Fibroblast of villous mesenchyme (primary cell): Measurements from ENCODE around the gene SMURF2. TPM values are rescaled to one million over a fixed set of nuclear protein-coding genes. Genes with fewer than 3 reads are reported as not detected.

Source experiments
- DNase-seq: peaks from one replicate; pipeline ENCODE4 v3.0.0-alpha.2; 2010; ENCODE audit warnings: low read depth
- H3K4me3 ChIP-seq: 2 replicates; pipeline ENCODE4 v1.5.1; 2011; ENCODE audit warnings: low read depth, mild to moderate bottlenecking, low read length
- total RNA-seq: library from RNA; depleted of rRNA; stranded (reverse); fragments of >200 nt; gene quantifications from 2 replicates; pipeline ENCODE4 v1.2.3, GENCODE V29; 2012
- TF ChIP-seq, protein P1 (sequence below): IDR thresholded peaks from 2 replicates; pipeline ENCODE4 v1.5.1; 2012; ENCODE audit warnings: low read depth, mild to moderate bottlenecking, low read length; ENCODE audit not compliant: insufficient read depth

The SMURF2 gene
- total RNA-seq, 1 donor = 188 TPM

DNA sequence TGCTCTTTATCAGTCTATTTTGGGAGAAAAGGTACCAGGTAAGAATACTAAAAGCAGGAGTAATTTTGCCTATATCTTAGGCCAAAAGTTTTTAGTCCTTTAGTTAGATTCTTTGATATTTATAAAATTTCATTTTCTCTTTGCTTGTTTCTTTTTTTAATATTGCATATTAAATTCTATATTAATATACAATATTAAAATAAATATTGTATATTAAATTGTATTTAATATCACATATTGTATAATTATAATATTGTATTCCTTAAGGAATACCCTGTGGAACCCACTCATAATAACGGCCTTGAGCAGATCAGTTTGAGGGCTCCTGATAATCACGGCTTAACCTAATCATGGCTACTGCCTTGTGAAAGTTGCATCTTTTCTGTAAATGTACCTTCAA, 153.4 kb downstream of the SMURF2 start:
- TF ChIP-seq, protein P1, sequence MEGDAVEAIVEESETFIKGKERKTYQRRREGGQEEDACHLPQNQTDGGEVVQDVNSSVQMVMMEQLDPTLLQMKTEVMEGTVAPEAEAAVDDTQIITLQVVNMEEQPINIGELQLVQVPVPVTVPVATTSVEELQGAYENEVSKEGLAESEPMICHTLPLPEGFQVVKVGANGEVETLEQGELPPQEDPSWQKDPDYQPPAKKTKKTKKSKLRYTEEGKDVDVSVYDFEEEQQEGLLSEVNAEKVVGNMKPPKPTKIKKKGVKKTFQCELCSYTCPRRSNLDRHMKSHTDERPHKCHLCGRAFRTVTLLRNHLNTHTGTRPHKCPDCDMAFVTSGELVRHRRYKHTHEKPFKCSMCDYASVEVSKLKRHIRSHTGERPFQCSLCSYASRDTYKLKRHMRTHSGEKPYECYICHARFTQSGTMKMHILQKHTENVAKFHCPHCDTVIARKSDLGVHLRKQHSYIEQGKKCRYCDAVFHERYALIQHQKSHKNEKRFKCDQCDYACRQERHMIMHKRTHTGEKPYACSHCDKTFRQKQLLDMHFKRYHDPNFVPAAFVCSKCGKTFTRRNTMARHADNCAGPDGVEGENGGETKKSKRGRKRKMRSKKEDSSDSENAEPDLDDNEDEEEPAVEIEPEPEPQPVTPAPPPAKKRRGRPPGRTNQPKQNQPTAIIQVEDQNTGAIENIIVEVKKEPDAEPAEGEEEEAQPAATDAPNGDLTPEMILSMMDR = no peak
- peak overlapping the region; percentile 99 for H3K4me3 ChIP-seq
- no peak for DNase-seq

DNA sequence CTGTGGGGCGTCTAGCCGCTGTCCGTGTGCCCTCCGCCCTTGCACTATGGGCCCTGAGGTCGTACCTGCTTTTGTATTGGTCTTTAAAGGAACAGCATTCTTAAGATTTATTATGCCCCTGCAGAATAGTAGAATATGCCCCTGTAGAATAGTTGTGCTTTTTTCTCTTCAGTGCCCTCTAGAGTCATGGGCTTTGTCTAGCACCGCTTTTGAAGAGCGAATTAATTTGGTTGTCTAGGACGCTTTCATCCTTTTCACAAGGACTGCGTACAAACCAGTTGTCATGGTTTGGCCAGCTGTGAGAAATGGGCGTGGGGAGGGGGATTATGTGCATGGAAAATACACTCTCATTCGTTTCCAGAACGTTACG, 154.7 kb downstream of the SMURF2 start:
- H3K4me3 ChIP-seq = peak overlapping the region; percentile 99
- TF ChIP-seq, protein P1 = peak; percentile 42
- DNase-seq = peak; percentile 82

DNA sequence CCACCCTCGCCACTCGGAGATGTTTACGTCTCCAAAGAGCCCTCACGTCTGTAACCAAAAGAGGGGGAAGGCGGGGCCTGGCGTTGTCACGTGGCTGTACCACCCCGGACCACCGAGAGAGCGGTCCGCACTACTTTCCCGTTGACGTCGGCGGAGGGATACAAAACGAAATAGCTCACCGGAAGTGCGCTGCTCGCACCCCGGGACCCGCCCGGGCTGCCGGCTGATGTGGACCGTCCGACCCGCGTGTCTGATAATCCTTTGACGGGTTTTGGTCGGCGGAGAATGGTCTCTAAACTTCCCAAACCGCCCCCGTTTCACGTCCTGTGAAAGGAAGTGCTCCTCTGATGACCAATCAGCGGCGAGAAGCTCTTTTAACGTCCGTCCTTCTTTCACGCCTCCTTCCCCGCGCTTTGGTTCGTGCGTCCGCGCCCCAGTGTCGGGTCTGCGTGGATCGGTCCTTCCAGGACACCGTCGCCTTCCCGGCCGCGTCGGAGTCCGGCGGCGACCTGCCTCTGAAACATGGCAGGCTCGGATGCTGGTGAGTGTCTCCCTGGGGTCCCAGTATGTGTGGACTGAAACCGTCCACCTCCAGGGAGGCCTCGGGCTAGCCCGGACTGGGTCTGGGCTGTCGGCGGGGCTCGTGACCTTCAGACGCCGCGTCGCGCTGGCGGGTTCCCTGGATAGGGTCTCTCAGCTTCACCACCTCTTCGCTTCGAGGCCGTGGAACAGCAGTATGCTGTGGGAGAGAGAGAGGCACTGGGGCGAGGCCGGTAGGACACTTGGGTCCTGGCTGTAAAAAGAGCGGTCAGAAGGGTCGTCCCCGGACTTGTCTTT, 155.3 kb downstream of the SMURF2 start, which contains the start of gene CEP95:
Gene CEP95 (plus strand): TSS at position 402 of the 837 bp plus-strand sequence. CDS start 121 bp downstream, at position 523.
- TF ChIP-seq, protein P1 = no peak
- peak; percentile 99 for DNase-seq
- H3K4me3 ChIP-seq = peak within 1 kb of the TSS; percentile 99

DNA sequence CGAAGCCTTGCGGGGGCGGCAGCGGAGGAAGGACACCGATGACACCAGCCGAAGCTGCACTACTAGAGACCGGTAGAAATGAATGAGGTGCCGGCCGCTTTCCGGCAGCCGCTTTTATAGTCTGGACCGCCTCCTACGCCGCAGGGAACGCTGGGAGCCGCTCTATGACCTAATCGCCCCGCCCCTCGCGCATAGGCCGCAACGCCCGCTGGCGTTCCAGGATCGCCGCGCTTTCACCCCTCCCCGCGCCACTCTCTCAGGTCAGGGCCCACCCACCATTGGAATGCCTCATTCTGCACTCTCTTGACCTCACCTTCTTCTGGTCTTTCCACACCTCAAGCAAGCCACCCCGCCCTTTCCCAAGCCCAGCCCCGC, 155.9 kb downstream of the SMURF2 start, which contains the start of gene DDX5:
Gene DDX5 (minus strand): TSS at position 89 of the 375 bp plus-strand sequence. CDS start 170 bp downstream, outside the sequence.
- TF ChIP-seq, protein P1 = no peak
- DNase-seq = no peak
- peak within 1 kb of the TSS; percentile 99 for H3K4me3 ChIP-seq

DNA sequence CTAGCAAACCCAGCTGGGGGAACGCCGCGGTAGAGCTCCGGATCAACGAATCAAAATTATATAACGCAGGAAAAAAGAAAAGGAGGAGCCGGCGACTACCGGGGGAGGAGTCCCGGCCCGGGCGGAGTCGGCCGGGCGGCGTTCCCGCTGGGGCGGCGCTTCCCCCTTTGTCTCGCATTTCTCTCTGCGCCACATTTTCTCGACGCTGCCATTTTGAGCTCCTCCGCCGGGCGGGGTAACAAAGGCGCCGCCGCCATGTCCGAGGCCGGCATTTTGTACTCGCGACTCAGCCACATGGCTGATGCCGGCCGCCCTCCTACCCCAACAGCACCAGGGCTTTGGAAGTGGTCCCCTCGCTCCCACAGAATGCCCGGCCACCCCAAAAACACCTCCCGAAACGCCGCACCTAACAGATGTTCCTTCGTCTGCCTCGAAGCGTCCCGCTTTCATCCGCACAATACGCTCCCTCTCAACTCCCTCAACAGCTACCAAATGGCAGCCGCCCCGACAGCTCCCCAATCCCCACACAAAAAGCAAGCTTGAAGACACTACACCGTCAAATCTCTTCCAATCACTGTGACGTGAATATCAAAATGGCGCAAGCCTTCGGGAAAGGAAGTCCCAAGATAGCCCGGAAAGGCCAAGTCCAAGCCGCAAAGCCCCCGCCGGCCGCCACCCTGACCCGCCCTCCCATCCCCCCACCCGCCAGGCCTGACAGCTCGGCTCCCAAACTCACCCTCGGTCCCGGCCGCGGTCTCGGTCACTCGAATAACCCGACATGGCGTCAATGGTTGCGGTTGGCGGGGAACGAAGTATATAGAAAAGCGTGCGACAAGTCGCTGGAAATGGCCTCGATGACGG, 156.5 kb downstream of the SMURF2 start:
- DNase-seq = peak; percentile 89

DNA sequence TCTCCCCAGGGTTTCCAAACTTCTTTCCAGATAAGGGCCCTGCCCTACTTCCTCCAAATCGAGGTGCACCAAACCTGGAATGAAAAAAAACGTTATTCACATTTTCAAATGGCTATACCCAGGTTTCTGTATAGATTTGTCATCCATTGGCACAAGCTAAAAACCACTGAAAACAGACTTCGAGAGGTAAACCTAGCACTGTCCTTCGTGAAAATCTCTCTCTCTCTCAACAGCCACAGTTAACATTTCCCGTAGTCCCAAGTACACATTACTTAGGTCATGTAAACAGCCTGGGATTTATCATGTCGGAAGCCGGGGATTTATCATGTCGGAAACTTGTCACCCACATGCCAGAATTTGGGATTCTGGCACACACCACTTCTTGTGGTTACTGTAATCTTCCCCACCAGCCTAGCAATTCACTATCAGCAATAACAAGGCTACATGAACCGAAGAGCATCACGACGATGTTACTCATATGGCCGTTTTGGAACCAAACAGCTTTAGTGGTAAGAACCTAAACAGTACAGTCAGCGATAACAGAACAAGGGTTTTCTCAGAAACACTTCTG, 157.3 kb downstream of the SMURF2 start:
- DNase-seq = peak; percentile 91
- TF ChIP-seq, protein P1 = no peak
- peak overlapping the region; percentile 99 for H3K4me3 ChIP-seq

More for the DNA sequence above, 156.5 kb downstream of the SMURF2 start:
- H3K4me3 ChIP-seq = peak overlapping the region; percentile 99
- TF ChIP-seq, protein P1 = no peak
